ENCODE results near the gene SNRPN.
"Not testable (repeated sequence)": the region's sequence is repeated elsewhere in the genome, so short reads cannot be mapped to it uniquely, and the experiment has no call there.

The SNRPN gene

DNA sequence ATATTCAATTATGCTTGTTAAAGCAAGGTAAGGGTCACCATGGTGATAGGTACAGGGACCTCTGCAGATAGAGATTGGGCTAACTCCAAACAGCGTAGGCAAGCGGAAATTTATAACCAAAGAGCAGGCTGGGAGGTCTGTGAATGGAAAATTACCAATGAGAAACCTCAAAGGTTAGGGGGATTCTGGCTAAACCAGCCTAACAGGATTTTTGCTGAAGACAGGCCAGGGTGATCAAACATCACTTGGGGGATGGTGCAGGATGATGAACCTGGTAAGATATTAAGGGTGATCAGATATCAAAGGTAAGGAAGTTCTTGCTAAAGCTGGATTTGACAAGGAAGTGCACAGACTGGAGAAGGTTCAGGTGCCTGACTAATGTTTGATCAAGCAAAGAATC, 35.3 kb upstream of the SNRPN start:
- Histone ChIP-seq H2AFZ (ENCODE audit: low read length) (no peak overlapping the region), H4K20me1 (ENCODE audit: insufficient read depth, low read length) (no peaks in the 10 kb centered on the region), H3K79me2 (ENCODE audit: insufficient read depth, low read length) (no peaks in the 10 kb centered on the region), H3F3A (ENCODE audit: insufficient read depth, low read length) (no peaks in the 10 kb centered on the region), H3K4me1 (ENCODE audit: insufficient read depth, low read length, severe bottlenecking) (no peaks in the 10 kb centered on the region), H3K9me3 (ENCODE audit: low read length) (no peaks in the 10 kb centered on the region), H3K27me3 (ENCODE audit: insufficient read depth, low read length) (no peaks in the 10 kb centered on the region), H3K4me2 (ENCODE audit: low read length) (no peak overlapping the region), H3K9ac (ENCODE audit: low read length) (no peak overlapping the region), H3K27ac (ENCODE audit: low read depth, low read length, poor library complexity, severe bottlenecking) (no peak overlapping the region), H3K4me3 (ENCODE audit: low read depth, low read length, poor library complexity, severe bottlenecking) (no peak overlapping the region), H3K36me3 (ENCODE audit: insufficient read depth, low read length) (no peaks in the 10 kb centered on the region), H3K9me2 (ENCODE audit: low read depth, low read length) (no peaks in the 10 kb centered on the region)
- no peak for TF ChIP-seq EZH2 (IDR thresholded peaks at IDR 0.05; ENCODE audit: borderline replicate concordance, low read length)
- TF ChIP-seq, protein P1, sequence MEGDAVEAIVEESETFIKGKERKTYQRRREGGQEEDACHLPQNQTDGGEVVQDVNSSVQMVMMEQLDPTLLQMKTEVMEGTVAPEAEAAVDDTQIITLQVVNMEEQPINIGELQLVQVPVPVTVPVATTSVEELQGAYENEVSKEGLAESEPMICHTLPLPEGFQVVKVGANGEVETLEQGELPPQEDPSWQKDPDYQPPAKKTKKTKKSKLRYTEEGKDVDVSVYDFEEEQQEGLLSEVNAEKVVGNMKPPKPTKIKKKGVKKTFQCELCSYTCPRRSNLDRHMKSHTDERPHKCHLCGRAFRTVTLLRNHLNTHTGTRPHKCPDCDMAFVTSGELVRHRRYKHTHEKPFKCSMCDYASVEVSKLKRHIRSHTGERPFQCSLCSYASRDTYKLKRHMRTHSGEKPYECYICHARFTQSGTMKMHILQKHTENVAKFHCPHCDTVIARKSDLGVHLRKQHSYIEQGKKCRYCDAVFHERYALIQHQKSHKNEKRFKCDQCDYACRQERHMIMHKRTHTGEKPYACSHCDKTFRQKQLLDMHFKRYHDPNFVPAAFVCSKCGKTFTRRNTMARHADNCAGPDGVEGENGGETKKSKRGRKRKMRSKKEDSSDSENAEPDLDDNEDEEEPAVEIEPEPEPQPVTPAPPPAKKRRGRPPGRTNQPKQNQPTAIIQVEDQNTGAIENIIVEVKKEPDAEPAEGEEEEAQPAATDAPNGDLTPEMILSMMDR (IDR thresholded peaks at IDR 0.05; ENCODE audit: low read length), result no peak

DNA sequence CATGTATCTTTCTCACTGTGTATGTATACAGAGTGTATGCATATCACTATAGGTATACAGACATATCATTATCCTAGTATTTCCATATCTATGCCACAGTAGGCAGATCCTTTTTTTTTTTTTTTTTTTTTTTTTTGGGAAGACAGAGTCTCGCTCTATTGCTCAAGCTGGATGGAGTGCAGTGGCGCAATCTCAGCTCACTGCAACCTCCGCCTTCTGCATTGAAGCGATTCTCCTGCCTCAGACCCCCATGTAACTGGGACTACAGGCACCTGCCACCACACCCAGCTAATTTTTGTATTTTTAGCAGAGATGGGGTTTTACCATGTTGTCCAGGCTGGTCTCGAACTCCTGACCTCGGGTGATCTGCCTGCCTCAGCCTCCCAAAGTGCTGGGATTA, 32.0 kb upstream of the SNRPN start:
- not testable (repeated sequence) for H3K79me2 ChIP-seq (ENCODE audit: insufficient read depth, low read length); H3K4me1 ChIP-seq (ENCODE audit: insufficient read depth, low read length, severe bottlenecking); H2AFZ ChIP-seq (ENCODE audit: low read length); H3K36me3 ChIP-seq (ENCODE audit: insufficient read depth, low read length); H3K9ac ChIP-seq (ENCODE audit: low read length); H3K4me3 ChIP-seq (ENCODE audit: low read depth, low read length, poor library complexity, severe bottlenecking); H3K4me2 ChIP-seq (ENCODE audit: low read length); H3F3A ChIP-seq (ENCODE audit: insufficient read depth, low read length); H3K27me3 ChIP-seq (ENCODE audit: insufficient read depth, low read length); H3K27ac ChIP-seq (ENCODE audit: low read depth, low read length, poor library complexity, severe bottlenecking); H3K9me3 ChIP-seq (ENCODE audit: low read length); H3K9me2 ChIP-seq (ENCODE audit: low read depth, low read length); H4K20me1 ChIP-seq (ENCODE audit: insufficient read depth, low read length)

DNA sequence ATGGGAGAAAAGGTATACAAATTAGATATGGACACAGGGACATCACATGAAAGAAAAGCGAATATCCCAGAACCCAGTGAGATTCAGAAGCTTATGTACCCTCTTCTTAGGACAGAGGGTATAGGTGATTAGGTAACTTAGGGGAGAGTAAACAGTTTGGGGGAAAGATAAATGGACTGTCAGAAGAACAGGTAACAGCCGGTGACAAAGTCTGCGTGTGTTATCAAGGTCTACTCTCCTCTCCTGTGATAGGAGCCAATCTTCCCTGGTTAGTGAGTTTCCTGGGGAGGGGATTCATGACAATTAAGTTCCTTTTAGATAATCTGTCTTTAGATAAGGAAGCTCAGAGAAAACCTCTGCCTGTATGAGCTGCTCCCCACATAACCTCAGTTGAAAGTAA, 30.6 kb upstream of the SNRPN start:
- Histone ChIP-seq H3K9me2 (ENCODE audit: low read depth, low read length) (no peaks in the 10 kb centered on the region), H3K27ac (ENCODE audit: low read depth, low read length, poor library complexity, severe bottlenecking) (no peak overlapping the region), H3K4me2 (ENCODE audit: low read length) (no peak overlapping the region), H3K9ac (ENCODE audit: low read length) (no peak overlapping the region), H3F3A (ENCODE audit: insufficient read depth, low read length) (no peaks in the 10 kb centered on the region), H2AFZ (ENCODE audit: low read length) (no peak overlapping the region), H3K9me3 (ENCODE audit: low read length) (no peaks in the 10 kb centered on the region), H4K20me1 (ENCODE audit: insufficient read depth, low read length) (no peaks in the 10 kb centered on the region), H3K4me1 (ENCODE audit: insufficient read depth, low read length, severe bottlenecking) (no peaks in the 10 kb centered on the region), H3K36me3 (ENCODE audit: insufficient read depth, low read length) (no peaks in the 10 kb centered on the region), H3K4me3 (ENCODE audit: low read depth, low read length, poor library complexity, severe bottlenecking) (no peak overlapping the region), H3K27me3 (ENCODE audit: insufficient read depth, low read length) (no peaks in the 10 kb centered on the region), H3K79me2 (ENCODE audit: insufficient read depth, low read length) (no peaks in the 10 kb centered on the region)
- TF ChIP-seq, protein P1 (IDR thresholded peaks at IDR 0.05; ENCODE audit: low read length), result no peak
- no peak for TF ChIP-seq EZH2 (IDR thresholded peaks at IDR 0.05; ENCODE audit: borderline replicate concordance, low read length)

DNA sequence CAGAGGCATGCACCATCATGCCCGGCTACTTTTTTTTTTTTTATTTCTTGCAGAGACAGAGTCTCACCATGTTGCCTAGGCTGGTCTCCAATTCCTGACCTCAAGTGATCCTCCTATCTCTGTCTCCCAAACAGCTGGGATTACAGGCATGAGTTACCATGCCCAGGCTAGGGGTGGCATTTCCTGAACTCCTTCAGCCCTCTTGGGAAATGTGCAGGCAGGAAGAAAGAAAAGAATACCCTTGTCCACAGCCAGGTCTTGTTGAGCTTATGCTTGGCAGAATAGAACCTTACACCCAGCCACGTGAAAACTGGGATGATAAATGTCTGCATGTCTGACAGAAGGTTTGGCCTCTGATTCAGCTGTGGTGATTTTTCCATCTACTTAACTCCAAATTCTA, 30.2 kb upstream of the SNRPN start:
- Histone ChIP-seq H3K9ac (ENCODE audit: low read length) (no peak overlapping the region), H4K20me1 (ENCODE audit: insufficient read depth, low read length) (no peaks in the 10 kb centered on the region)

DNA sequence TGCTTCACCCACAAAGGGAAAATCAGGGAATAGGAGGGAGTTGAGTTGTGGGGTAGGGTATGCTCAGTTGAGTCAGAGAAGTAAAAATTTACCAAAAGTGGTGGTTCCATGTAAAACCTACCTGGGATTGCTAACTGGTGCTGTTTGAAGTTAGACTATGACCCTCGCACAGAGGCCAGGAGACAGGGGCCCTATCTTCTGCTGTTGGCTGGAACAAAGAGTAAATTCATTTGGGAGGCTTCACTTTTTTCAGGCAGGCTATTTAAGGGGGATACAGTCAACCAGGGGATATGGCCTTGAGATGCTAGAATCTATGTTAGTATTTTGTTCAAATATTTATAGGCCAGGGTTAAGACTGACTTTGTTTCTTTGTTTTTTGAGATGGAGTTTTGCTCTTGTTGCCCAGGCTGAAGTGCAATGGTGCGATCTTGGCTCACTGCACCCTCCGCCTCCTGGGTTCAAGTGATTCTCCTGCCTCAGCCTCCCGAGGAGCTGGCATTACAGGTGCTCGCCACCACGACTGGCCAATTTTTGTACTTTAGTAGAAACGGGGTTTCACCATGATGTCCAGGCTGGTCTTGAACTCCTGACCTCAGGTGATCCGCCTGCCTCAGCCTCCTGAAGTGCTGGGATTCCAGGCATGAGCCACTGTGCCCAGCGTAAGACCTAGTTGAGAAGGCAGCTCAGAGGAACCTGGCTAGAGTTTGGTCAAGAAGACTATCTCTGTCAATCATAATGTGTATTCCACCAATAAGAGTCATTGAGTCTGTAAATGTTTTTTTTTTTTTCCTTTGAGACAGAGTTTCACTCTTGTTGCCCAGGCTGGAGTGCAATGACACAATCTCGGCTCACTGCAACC, 22.7 kb upstream of the SNRPN start:
- H3K27ac ChIP-seq (ENCODE audit: low read depth, low read length, poor library complexity, severe bottlenecking); H3K9me2 ChIP-seq (ENCODE audit: low read depth, low read length); H4K20me1 ChIP-seq (ENCODE audit: insufficient read depth, low read length); H3K9ac ChIP-seq (ENCODE audit: low read length); H3K27me3 ChIP-seq (ENCODE audit: insufficient read depth, low read length); H3K79me2 ChIP-seq (ENCODE audit: insufficient read depth, low read length); H2AFZ ChIP-seq (ENCODE audit: low read length); H3K4me2 ChIP-seq (ENCODE audit: low read length); H3F3A ChIP-seq (ENCODE audit: insufficient read depth, low read length); H3K4me1 ChIP-seq (ENCODE audit: insufficient read depth, low read length, severe bottlenecking); H3K4me3 ChIP-seq (ENCODE audit: low read depth, low read length, poor library complexity, severe bottlenecking); H3K9me3 ChIP-seq (ENCODE audit: low read length); H3K36me3 ChIP-seq (ENCODE audit: insufficient read depth, low read length): not testable (repeated sequence)

More for the DNA sequence above, 30.2 kb upstream of the SNRPN start:
- H3K9me3 ChIP-seq (ENCODE audit: low read length), result no peaks in the 10 kb centered on the region
- H3K9me2 ChIP-seq (ENCODE audit: low read depth, low read length), result no peaks in the 10 kb centered on the region
- H3K27ac ChIP-seq (ENCODE audit: low read depth, low read length, poor library complexity, severe bottlenecking), result no peak overlapping the region
- H3K36me3 ChIP-seq (ENCODE audit: insufficient read depth, low read length), result no peaks in the 10 kb centered on the region
- no peak for TF ChIP-seq EZH2 (IDR thresholded peaks at IDR 0.05; ENCODE audit: borderline replicate concordance, low read length)
- TF ChIP-seq, protein P1 (IDR thresholded peaks at IDR 0.05; ENCODE audit: low read length), result no peak
- no peaks in the 10 kb centered on the region for H3K79me2 ChIP-seq (ENCODE audit: insufficient read depth, low read length)
- H3K4me1 ChIP-seq (ENCODE audit: insufficient read depth, low read length, severe bottlenecking), result no peaks in the 10 kb centered on the region
- H3K4me3 ChIP-seq (ENCODE audit: low read depth, low read length, poor library complexity, severe bottlenecking), result no peak overlapping the region
- no peaks in the 10 kb centered on the region for H3K27me3 ChIP-seq (ENCODE audit: insufficient read depth, low read length)
- no peak overlapping the region for H3K4me2 ChIP-seq (ENCODE audit: low read length)
- no peak overlapping the region for H2AFZ ChIP-seq (ENCODE audit: low read length)
- no peaks in the 10 kb centered on the region for H3F3A ChIP-seq (ENCODE audit: insufficient read depth, low read length)
